Endodermal cell (in vitro differentiated cells): ENCODE data around the gene CRACR2B. TPM values are rescaled to one million over a fixed set of nuclear protein-coding genes. Genes with fewer than 3 reads are reported as not detected.

Source experiments
- DNase-seq: peaks from one replicate; pipeline ENCODE4 v3.0.0-alpha.2; 2017
- H3K27ac ChIP-seq: 2 replicates; pipeline ENCODE4 v1.5.1; 2013; ENCODE audit warnings: mild to moderate bottlenecking, low read depth, low read length, moderate library complexity
- H3K27me3 ChIP-seq: 2 replicates; pipeline ENCODE4 v1.6.1; 2013; ENCODE audit warnings: mild to moderate bottlenecking, low read length, moderate library complexity; ENCODE audit not compliant: insufficient read depth, control insufficient read depth, poor library complexity, severe bottlenecking
- H3K36me3 ChIP-seq: 2 replicates; pipeline ENCODE4 v1.7.0; 2013; ENCODE audit warnings: mild to moderate bottlenecking, low read length, moderate library complexity; ENCODE audit not compliant: control insufficient read depth, insufficient read depth
- H3K4me1 ChIP-seq: one replicate; pipeline ENCODE4 v1.7.0; 2013; ENCODE audit warnings: low read length; ENCODE audit not compliant: control insufficient read depth, insufficient read depth
- H3K4me3 ChIP-seq: 2 replicates; pipeline ENCODE4 v1.5.1; 2013; ENCODE audit warnings: mild to moderate bottlenecking, low read length, moderate library complexity
- H3K9ac ChIP-seq: 2 replicates; pipeline ENCODE4 v1.6.1; 2013; ENCODE audit warnings: mild to moderate bottlenecking, low read length, moderate library complexity; ENCODE audit not compliant: poor library complexity, severe bottlenecking; ENCODE audit errors: extremely low read depth
- H3K9me3 ChIP-seq: 2 replicates; pipeline ENCODE4 v1.6.1; 2013; ENCODE audit warnings: mild to moderate bottlenecking, low read length, moderate library complexity; ENCODE audit not compliant: control insufficient read depth
- H3K27ac Mint-ChIP-seq: 2 replicates; pipeline ENCODE4 v1.8.0; 2020; ENCODE audit warnings: mixed read lengths
- H3K27me3 Mint-ChIP-seq: 2 replicates; pipeline ENCODE4 v1.8.0; 2021; ENCODE audit warnings: mild to moderate bottlenecking, mixed read lengths; ENCODE audit not compliant: insufficient read depth
- H3K36me3 Mint-ChIP-seq: 2 replicates; pipeline ENCODE4 v1.8.0; 2020; ENCODE audit warnings: low read depth, mixed read lengths
- H3K4me1 Mint-ChIP-seq: 2 replicates; pipeline ENCODE4 v1.8.0; 2020; ENCODE audit warnings: mixed read lengths
- H3K4me3 Mint-ChIP-seq: 2 replicates; pipeline ENCODE4 v1.8.0; 2020; ENCODE audit warnings: mild to moderate bottlenecking, moderate library complexity, mixed read lengths
- H3K9me3 Mint-ChIP-seq: 2 replicates; pipeline ENCODE4 v1.8.0; 2020; ENCODE audit warnings: mild to moderate bottlenecking, mixed read lengths
- WGBS, 2 experiments: methylation state at CpG; one replicate each; pipeline versions ENCODE4 v1.1.5 to v1.1.7; 2013; ENCODE audit warnings: missing lambda C conversion rate in 2 of 2, mixed read lengths in 1 of 2; ENCODE audit not compliant: insufficient coverage in 1 of 2, insufficient read length in 1 of 2; 5-methylcytosine and 5-hydroxymethylcytosine counted together
- total RNA-seq, 2 donors: library from RNA; stranded (reverse); fragmentation: NEBNext Ultra II Directional in 1 of 2; extraction: Animal tissue kit (Norgen Biotek cat#: 25700) in 1 of 2; gene quantifications; 2 replicates in 1 of 2; 3 replicates in 1 of 2; pipeline ENCODE4 v1.2.1, GENCODE V29; 2021
- TF ChIP-seq, protein P1 (sequence below): fragments of 200-600 bp; sonication (generic); conservative IDR thresholded peaks from 2 replicates; pipeline ENCODE4 v1.5.0; 2021; ENCODE audit warnings: antibody characterized with exemption, mild to moderate bottlenecking

The CRACR2B gene
- total RNA-seq, 2 donors from 2014 or later, result 22.3 to 28.1 TPM

DNA sequence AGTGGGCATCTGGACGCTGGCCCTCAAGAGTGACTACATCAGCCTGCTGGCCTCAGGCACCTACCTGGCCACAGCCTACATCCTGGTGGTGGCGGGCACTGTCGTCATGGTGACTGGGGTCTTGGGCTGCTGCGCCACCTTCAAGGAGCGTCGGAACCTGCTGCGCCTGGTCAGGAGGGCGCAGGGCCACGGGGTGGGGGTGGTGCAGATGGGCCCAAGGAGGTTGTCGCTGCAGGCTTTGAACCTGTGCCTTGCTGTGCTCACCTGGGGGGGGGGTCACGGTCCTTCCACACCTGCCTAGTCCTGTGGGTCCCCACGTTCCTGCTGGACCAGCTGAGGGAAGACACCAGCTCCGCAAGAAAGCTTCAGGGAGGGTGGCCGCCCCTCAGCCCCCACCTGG lies 8.6 kb downstream of the CRACR2B start:
- Histone ChIP-seq H3K27ac (no peak overlapping the region), H3K27me3 (peaks cover 10% of the 10 kb centered on the region), H3K4me1 (peaks cover 11% of the 10 kb centered on the region), H3K9me3 (no peaks in the 10 kb centered on the region), H3K36me3 (peaks cover 48% of the 10 kb centered on the region), H3K4me3 (no peak overlapping the region), H3K9ac (no peak overlapping the region)
- H3K36me3 Mint-ChIP-seq, result peaks cover 32% of the 10 kb centered on the region
- no peaks in the 10 kb centered on the region for H3K9me3 Mint-ChIP-seq
- H3K27ac Mint-ChIP-seq, result no peak overlapping the region
- H3K27me3 Mint-ChIP-seq, result peaks cover 12% of the 10 kb centered on the region
- H3K4me1 Mint-ChIP-seq, result peaks cover 17% of the 10 kb centered on the region
- H3K4me3 Mint-ChIP-seq, result no peak overlapping the region
- TF ChIP-seq, protein P1, sequence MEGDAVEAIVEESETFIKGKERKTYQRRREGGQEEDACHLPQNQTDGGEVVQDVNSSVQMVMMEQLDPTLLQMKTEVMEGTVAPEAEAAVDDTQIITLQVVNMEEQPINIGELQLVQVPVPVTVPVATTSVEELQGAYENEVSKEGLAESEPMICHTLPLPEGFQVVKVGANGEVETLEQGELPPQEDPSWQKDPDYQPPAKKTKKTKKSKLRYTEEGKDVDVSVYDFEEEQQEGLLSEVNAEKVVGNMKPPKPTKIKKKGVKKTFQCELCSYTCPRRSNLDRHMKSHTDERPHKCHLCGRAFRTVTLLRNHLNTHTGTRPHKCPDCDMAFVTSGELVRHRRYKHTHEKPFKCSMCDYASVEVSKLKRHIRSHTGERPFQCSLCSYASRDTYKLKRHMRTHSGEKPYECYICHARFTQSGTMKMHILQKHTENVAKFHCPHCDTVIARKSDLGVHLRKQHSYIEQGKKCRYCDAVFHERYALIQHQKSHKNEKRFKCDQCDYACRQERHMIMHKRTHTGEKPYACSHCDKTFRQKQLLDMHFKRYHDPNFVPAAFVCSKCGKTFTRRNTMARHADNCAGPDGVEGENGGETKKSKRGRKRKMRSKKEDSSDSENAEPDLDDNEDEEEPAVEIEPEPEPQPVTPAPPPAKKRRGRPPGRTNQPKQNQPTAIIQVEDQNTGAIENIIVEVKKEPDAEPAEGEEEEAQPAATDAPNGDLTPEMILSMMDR, result no peak
- 90 to 95% methylated on average over 9 to 14 of the region's 14 CpGs for WGBS, 2 experiments
- DNase-seq, result no peak

DNA sequence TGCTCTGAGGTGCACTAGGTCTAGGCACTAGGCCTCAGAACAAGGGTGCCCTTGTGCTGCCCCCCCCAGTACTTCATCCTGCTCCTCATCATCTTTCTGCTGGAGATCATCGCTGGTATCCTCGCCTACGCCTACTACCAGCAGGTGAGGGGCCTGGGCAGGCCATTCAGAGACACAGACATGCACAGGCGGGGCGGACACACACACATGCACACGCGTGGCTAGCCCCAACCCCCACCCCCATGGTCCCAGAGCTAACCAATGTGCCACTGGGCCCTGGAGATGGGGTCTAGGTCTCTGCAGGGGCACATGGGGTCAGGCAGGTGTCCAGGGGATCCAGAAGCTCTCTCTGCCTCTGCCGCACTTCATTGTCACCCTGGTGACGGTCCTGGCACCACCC lies 9.0 kb downstream of the CRACR2B start:
- Histone ChIP-seq H3K36me3 (peaks cover 49% of the 10 kb centered on the region), H3K27ac (no peak overlapping the region), H3K4me3 (no peak overlapping the region), H3K9ac (no peak overlapping the region), H3K9me3 (no peaks in the 10 kb centered on the region), H3K27me3 (peaks cover 5% of the 10 kb centered on the region), H3K4me1 (peaks cover 7% of the 10 kb centered on the region)
- no peak for DNase-seq
- no peak overlapping the region for H3K4me3 Mint-ChIP-seq
- no peak overlapping the region for H3K27ac Mint-ChIP-seq
- peaks cover 32% of the 10 kb centered on the region for H3K36me3 Mint-ChIP-seq
- WGBS, 2 experiments, result 94% methylated on average over 9 of the region's 9 CpGs; no CpG with 5 or more reads in 1 of the 2 experiments
- peaks cover 16% of the 10 kb centered on the region for H3K4me1 Mint-ChIP-seq
- TF ChIP-seq, protein P1, result no peak
- peaks cover 8% of the 10 kb centered on the region for H3K27me3 Mint-ChIP-seq
- H3K9me3 Mint-ChIP-seq, result no peaks in the 10 kb centered on the region

DNA sequence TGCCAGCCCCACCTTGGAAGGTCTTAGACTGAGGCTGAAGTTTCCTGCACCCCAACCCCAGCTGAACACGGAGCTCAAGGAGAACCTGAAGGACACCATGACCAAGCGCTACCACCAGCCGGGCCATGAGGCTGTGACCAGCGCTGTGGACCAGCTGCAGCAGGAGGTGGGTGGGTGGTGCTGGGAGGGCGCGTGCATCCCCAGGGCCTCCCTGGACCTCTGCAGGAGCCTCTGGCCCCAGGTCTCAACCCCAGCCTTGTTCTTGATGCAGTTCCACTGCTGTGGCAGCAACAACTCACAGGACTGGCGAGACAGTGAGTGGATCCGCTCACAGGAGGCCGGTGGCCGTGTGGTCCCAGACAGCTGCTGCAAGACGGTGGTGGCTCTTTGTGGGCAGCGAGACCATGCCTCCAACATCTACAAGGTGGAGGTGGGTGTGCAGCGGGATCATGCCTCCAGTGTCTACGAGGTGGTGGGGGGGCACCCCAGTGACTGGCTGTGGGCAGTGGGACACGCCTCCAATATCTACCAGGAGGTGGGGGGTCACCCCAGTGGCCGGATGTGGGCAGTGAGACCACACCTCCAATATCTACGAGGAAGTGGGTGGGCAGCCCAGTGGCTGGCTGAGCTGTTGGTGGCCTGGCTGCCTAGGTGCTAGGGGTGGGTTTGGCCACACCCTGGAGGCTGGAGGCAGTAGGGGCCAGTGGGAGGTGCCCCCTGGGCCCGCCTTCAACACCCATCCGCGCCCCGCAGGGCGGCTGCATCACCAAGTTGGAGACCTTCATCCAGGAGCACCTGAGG lies 9.7 kb downstream of the CRACR2B start:
- Histone ChIP-seq H3K27ac (no peak overlapping the region), H3K36me3 (peaks cover 49% of the 10 kb centered on the region), H3K9ac (no peak overlapping the region), H3K9me3 (no peaks in the 10 kb centered on the region), H3K27me3 (no peaks in the 10 kb centered on the region), H3K4me1 (peaks cover 2% of the 10 kb centered on the region), H3K4me3 (no peak overlapping the region)
- H3K4me3 Mint-ChIP-seq, result no peak overlapping the region
- no peaks in the 10 kb centered on the region for H3K9me3 Mint-ChIP-seq
- no peak overlapping the region for H3K27ac Mint-ChIP-seq
- TF ChIP-seq, protein P1, result no peak
- 95 to 98% methylated on average over 15 to 22 of the region's 22 CpGs for WGBS, 2 experiments
- H3K27me3 Mint-ChIP-seq, result peaks cover under 1% of the 10 kb centered on the region
- H3K36me3 Mint-ChIP-seq, result peaks cover 32% of the 10 kb centered on the region
- DNase-seq, result no peak
- H3K4me1 Mint-ChIP-seq, result peaks cover 10% of the 10 kb centered on the region
